ENCODE data around the gene PNLIPRP1.

PNLIPRP1 gene

GRCh38 chr10:116590590-116591444 is at the start of gene PNLIPRP1:
PNLIPRP1 (plus strand) TSS chr10:116590959; CDS start chr10:116591130, 171 bp downstream.
- TF ChIP-seq PPARA (CRISPR knock-in tag; IDR thresholded peaks at IDR 0.05; ENCODE audit: borderline replicate concordance) = no peak
- no peak for TF ChIP-seq CSRNP3 (CRISPR knock-in tag; IDR thresholded peaks at IDR 0.05)
- TF ChIP-seq ZNF70 (CRISPR knock-in tag; IDR thresholded peaks at IDR 0.05) = no peak
- no peak for TF ChIP-seq ZFP30 (CRISPR knock-in tag; IDR thresholded peaks at IDR 0.05)
- no peak for ATAC-seq

DNA sequence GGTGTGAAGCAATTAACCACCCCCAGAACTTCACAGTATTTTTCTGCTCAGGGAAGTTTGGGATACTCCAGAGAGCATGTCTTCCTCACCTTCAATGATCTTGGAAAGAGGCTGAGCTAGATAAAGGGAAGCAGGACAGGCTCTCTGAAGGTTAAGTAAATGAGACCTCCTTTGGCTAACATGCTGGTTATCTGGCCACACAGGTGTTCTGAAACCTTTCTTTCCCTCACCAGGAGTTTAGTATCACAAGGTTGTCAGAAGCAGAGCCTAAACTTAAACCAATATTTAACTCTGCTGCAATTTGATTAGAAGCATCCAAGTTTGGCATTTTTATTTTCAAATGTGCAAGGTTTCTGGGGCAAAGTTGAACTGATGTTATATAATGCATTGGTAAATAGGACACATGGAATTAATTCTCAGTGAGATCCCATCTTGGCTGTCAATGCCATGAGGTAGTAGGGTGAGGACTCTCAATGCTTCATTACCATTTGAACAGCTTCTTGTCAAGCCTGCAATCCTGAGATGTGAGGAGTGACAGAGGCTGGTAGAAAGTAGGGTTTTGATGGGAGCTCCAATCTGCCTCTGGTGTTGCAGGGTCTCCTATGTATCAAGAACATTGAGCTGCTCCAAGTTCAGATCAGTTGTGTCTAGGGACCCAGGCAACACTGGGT is 48.6 kb upstream of the PNLIPRP1 start:
- TF ChIP-seq ZFP30 (CRISPR knock-in tag; IDR thresholded peaks at IDR 0.05) (no peak), SNAI2 (CRISPR knock-in tag; IDR thresholded peaks at IDR 0.05) (no peak), PPARA (CRISPR knock-in tag; IDR thresholded peaks at IDR 0.05; ENCODE audit: borderline replicate concordance) (no peak), ISL1 (CRISPR knock-in tag; IDR thresholded peaks at IDR 0.05) (no peak), ZNF70 (CRISPR knock-in tag; IDR thresholded peaks at IDR 0.05) (no peak), GLIS3 (CRISPR knock-in tag; IDR thresholded peaks at IDR 0.05) (no peak), ZNF8 (CRISPR knock-in tag; IDR thresholded peaks at IDR 0.05) (no peak), OSR1 (CRISPR knock-in tag; IDR thresholded peaks at IDR 0.05) (no peak), ZC3H10 (CRISPR knock-in tag; IDR thresholded peaks at IDR 0.05) (no peak), ESRRG (CRISPR knock-in tag; IDR thresholded peaks at IDR 0.05) (no peak)
- TF ChIP-seq, protein P1, sequence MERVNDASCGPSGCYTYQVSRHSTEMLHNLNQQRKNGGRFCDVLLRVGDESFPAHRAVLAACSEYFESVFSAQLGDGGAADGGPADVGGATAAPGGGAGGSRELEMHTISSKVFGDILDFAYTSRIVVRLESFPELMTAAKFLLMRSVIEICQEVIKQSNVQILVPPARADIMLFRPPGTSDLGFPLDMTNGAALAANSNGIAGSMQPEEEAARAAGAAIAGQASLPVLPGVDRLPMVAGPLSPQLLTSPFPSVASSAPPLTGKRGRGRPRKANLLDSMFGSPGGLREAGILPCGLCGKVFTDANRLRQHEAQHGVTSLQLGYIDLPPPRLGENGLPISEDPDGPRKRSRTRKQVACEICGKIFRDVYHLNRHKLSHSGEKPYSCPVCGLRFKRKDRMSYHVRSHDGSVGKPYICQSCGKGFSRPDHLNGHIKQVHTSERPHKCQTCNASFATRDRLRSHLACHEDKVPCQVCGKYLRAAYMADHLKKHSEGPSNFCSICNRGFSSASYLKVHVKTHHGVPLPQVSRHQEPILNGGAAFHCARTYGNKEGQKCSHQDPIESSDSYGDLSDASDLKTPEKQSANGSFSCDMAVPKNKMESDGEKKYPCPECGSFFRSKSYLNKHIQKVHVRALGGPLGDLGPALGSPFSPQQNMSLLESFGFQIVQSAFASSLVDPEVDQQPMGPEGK (CRISPR knock-in tag; IDR thresholded peaks at IDR 0.05; ENCODE audit: borderline replicate concordance) = no peak
- TF ChIP-seq, protein P2, sequence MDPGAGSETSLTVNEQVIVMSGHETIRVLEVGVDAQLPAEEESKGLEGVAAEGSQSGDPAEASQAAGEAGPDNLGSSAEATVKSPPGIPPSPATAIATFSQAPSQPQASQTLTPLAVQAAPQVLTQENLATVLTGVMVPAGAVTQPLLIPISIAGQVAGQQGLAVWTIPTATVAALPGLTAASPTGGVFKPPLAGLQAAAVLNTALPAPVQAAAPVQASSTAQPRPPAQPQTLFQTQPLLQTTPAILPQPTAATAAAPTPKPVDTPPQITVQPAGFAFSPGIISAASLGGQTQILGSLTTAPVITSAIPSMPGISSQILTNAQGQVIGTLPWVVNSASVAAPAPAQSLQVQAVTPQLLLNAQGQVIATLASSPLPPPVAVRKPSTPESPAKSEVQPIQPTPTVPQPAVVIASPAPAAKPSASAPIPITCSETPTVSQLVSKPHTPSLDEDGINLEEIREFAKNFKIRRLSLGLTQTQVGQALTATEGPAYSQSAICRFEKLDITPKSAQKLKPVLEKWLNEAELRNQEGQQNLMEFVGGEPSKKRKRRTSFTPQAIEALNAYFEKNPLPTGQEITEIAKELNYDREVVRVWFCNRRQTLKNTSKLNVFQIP (CRISPR knock-in tag; IDR thresholded peaks at IDR 0.05; ENCODE audit: borderline replicate concordance, low read depth) = no peak
- TF ChIP-seq, protein P3, sequence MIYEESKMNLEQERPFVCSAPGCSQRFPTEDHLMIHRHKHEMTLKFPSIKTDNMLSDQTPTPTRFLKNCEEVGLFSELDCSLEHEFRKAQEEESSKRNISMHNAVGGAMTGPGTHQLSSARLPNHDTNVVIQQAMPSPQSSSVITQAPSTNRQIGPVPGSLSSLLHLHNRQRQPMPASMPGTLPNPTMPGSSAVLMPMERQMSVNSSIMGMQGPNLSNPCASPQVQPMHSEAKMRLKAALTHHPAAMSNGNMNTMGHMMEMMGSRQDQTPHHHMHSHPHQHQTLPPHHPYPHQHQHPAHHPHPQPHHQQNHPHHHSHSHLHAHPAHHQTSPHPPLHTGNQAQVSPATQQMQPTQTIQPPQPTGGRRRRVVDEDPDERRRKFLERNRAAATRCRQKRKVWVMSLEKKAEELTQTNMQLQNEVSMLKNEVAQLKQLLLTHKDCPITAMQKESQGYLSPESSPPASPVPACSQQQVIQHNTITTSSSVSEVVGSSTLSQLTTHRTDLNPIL (CRISPR knock-in tag; IDR thresholded peaks at IDR 0.05; ENCODE audit: low read depth) = no peak
- ATAC-seq = no peak

DNA sequence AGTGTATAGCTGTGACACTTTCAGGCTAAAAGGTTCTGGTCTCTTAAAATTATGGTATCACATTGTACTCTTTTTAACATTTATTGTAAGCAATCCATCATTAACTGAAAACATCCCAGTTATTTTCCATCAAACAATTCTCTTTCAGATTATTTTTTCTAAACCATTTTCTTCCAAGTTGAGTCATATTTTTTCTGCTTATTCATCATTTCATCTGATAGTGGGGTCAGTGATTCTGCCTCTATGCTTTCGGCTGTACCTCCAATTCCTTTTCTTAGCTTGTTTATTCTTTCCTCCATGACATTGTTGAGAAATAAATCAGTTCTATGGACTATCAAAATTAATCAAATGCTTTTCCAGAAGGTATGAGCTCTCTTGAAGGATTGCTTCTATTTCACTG is 45.6 kb upstream of the PNLIPRP1 start:
- no peak for TF ChIP-seq ZNF8 (CRISPR knock-in tag; IDR thresholded peaks at IDR 0.05)
- TF ChIP-seq RARB (CRISPR knock-in tag; IDR thresholded peaks at IDR 0.05) = no peak
- TF ChIP-seq, protein P2 (CRISPR knock-in tag; IDR thresholded peaks at IDR 0.05; ENCODE audit: borderline replicate concordance, low read depth) = no peak
- ATAC-seq = no peak

GRCh38 chr10:116545756-116546155 is 45.0 kb upstream of the PNLIPRP1 start, which contains the start of gene PNLIP:
PNLIP (plus strand) TSS chr10:116545931; CDS start chr10:116546093, 162 bp downstream.
- ATAC-seq = no peak
- TF ChIP-seq ZNF565 (CRISPR knock-in tag; conservative IDR thresholded peaks at IDR 0.05; ENCODE audit: low read depth) (no peak), ZFP3 (CRISPR knock-in tag; IDR thresholded peaks at IDR 0.05) (no peak), ESRRG (CRISPR knock-in tag; IDR thresholded peaks at IDR 0.05) (no peak), RARB (CRISPR knock-in tag; IDR thresholded peaks at IDR 0.05) (no peak), TOX (CRISPR knock-in tag; IDR thresholded peaks at IDR 0.05; ENCODE audit: borderline replicate concordance) (no peak), OSR1 (CRISPR knock-in tag; IDR thresholded peaks at IDR 0.05) (no peak), GLIS3 (CRISPR knock-in tag; IDR thresholded peaks at IDR 0.05) (no peak)
- TF ChIP-seq, protein P3 (CRISPR knock-in tag; IDR thresholded peaks at IDR 0.05; ENCODE audit: low read depth) = no peak
- TF ChIP-seq, protein P4, sequence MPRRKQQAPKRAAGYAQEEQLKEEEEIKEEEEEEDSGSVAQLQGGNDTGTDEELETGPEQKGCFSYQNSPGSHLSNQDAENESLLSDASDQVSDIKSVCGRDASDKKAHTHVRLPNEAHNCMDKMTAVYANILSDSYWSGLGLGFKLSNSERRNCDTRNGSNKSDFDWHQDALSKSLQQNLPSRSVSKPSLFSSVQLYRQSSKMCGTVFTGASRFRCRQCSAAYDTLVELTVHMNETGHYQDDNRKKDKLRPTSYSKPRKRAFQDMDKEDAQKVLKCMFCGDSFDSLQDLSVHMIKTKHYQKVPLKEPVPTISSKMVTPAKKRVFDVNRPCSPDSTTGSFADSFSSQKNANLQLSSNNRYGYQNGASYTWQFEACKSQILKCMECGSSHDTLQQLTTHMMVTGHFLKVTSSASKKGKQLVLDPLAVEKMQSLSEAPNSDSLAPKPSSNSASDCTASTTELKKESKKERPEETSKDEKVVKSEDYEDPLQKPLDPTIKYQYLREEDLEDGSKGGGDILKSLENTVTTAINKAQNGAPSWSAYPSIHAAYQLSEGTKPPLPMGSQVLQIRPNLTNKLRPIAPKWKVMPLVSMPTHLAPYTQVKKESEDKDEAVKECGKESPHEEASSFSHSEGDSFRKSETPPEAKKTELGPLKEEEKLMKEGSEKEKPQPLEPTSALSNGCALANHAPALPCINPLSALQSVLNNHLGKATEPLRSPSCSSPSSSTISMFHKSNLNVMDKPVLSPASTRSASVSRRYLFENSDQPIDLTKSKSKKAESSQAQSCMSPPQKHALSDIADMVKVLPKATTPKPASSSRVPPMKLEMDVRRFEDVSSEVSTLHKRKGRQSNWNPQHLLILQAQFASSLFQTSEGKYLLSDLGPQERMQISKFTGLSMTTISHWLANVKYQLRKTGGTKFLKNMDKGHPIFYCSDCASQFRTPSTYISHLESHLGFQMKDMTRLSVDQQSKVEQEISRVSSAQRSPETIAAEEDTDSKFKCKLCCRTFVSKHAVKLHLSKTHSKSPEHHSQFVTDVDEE (CRISPR knock-in tag; IDR thresholded peaks at IDR 0.05) = no peak

Data from SK-N-SH treated with all-trans-retinoic acid at 6 μM for 48 hours (cell line).